HepG2 (cell line): ENCODE results near the gene SIVA1. TPM values are rescaled to one million over a fixed set of nuclear protein-coding genes. Genes with fewer than 3 reads are reported as not detected.

Experiments
- ATAC-seq: fragments of 200-7000 bp; cut with Tn5 transposase; 3 replicates; pipeline ENCODE4 v1.9.1; 2020; ENCODE audit warnings: mild to moderate bottlenecking, moderate library complexity
- BruUV-seq: library from RNA; stranded (reverse); fragments of 400-500 nt; replicated peaks from 2 replicates; lab custom pipeline; 2021; lab: Mats Ljungman, UMichigan
- CTCF ChIA-PET: fragments of 300-600 bp; formaldehyde crosslinking; extraction: SDS; loops from one replicate; lab custom pipeline; 2021; ENCODE audit warnings: low total read pairs, inconsistent platforms, low intra/inter-chr PET ratio; lab: Yijun Ruan, JAX
- POLR2A ChIA-PET: fragments of 350-600 bp; sonication (Branson Sonifier 250); formaldehyde crosslinking; loops from one replicate; lab custom pipeline; 2020; ENCODE audit warnings: antibody characterized with exemption, inconsistent platforms; lab: Yijun Ruan, JAX
- DNase-seq: peaks from one replicate; pipeline ENCODE4 v3.0.0-alpha.2; 2015; ENCODE audit warnings: low spot score
- FAIRE-seq: peaks from 3 replicates; lab custom pipeline; 2011; peaks lifted over from hg19 to GRCh38; lab: Jason Lieb, UNC
- H2AFZ ChIP-seq: one replicate; pipeline ENCODE4 v1.6.1; 2011; ENCODE audit warnings: low read length, inconsistent platforms
- H3K27ac ChIP-seq: fragments of 300-600 bp; 3 replicates; pipeline ENCODE4 v1.8.0; 2011; ENCODE audit warnings: mixed run types, mild to moderate bottlenecking, mixed read lengths, low read length, inconsistent platforms; ENCODE audit not compliant: insufficient read depth; ENCODE audit errors: extremely low read length
- H3K27me3 ChIP-seq, 2 experiments: fragments of 200-600 bp in 1 of 2; 2 replicates in 1 of 2; 3 replicates in 1 of 2; pipeline versions ENCODE4 v1.6.0 to v1.8.0; 2011; ENCODE audit warnings: low read length in 2 of 2, mild to moderate bottlenecking in 2 of 2, moderate library complexity in 2 of 2, inconsistent platforms in 1 of 2; ENCODE audit not compliant: insufficient read depth in 2 of 2, control insufficient read depth in 1 of 2
- H3K36me3 ChIP-seq, 2 experiments: fragments of 200-600 bp in 1 of 2; replicated peaks in 1 of 2; 2 replicates in 1 of 2; 3 replicates in 1 of 2; pipeline versions ENCODE4 v1.5.1 to v1.8.0; 2011; ENCODE audit warnings: low read length in 2 of 2, inconsistent platforms in 1 of 2; ENCODE audit not compliant: insufficient read depth in 2 of 2, control insufficient read depth in 1 of 2
- H3K4me1 ChIP-seq: 2 replicates; pipeline ENCODE4 v1.5.1; 2012; ENCODE audit warnings: low read length, inconsistent platforms; ENCODE audit not compliant: insufficient read depth
- H3K4me2 ChIP-seq: 2 replicates; pipeline ENCODE4 v1.6.0; 2011; ENCODE audit warnings: low read depth, low read length, inconsistent platforms
- H3K4me3 ChIP-seq, 3 experiments: fragments of 200-600 bp in 1 of 3; sonication (generic), shearing (Covaris generic) in 1 of 3; replicated peaks in 1 of 3; 2 replicates each; pipeline ENCODE4 v1.5.1; 2011 to 2016; ENCODE audit warnings: low read length in 3 of 3, inconsistent platforms in 2 of 3, low read depth in 2 of 3, mild to moderate bottlenecking in 2 of 3, control low read depth in 1 of 3, mixed read lengths in 1 of 3; ENCODE audit not compliant: insufficient read depth in 1 of 3
- H3K79me2 ChIP-seq: one replicate; pipeline ENCODE4 v1.6.1; 2011; ENCODE audit warnings: low read length, inconsistent platforms; ENCODE audit not compliant: insufficient read depth
- H3K9ac ChIP-seq: 2 replicates; pipeline ENCODE4 v1.6.0; 2011; ENCODE audit warnings: mild to moderate bottlenecking, low read depth, low read length, inconsistent platforms; ENCODE audit not compliant: insufficient read depth
- H3K9me3 ChIP-seq: 2 replicates; pipeline ENCODE4 v1.5.1; 2012; ENCODE audit warnings: mild to moderate bottlenecking, low read length
- H4K20me1 ChIP-seq: 2 replicates; pipeline ENCODE4 v1.6.0; 2011; ENCODE audit warnings: inconsistent platforms, mild to moderate bottlenecking, low read length, moderate library complexity; ENCODE audit not compliant: insufficient read depth
- HES4 ChIP-seq: sonication (generic); formaldehyde crosslinking; IDR thresholded peaks from 2 replicates; pipeline ENCODE4 v1.9.0; 2021; ENCODE audit warnings: mild to moderate bottlenecking, missing genetic modification reagents, borderline replicate concordance
- HNRNPL ChIP-seq: fragments of 200-400 bp; formaldehyde crosslinking; IDR thresholded peaks from 2 replicates; pipeline ENCODE4 v1.6.1; 2017; ENCODE audit warnings: mild to moderate bottlenecking, low read depth, low read length
- NR2F6 ChIP-seq, 2 experiments: IDR thresholded peaks; 2 replicates each; pipeline ENCODE4 v1.6.1; 2016; ENCODE audit warnings: antibody characterized with exemption in 1 of 2, mild to moderate bottlenecking in 1 of 2
- PHF8 ChIP-seq: sonication (generic); formaldehyde crosslinking; IDR thresholded peaks from 2 replicates; pipeline ENCODE4 v1.5.0; 2020; ENCODE audit warnings: missing genetic modification reagents
- PITX1 ChIP-seq: sonication (generic); formaldehyde crosslinking; IDR thresholded peaks from 2 replicates; pipeline ENCODE4 v1.5.1; 2020; ENCODE audit warnings: mild to moderate bottlenecking, missing genetic modification reagents
- TOE1 ChIP-seq: sonication (generic); formaldehyde crosslinking; IDR thresholded peaks from 2 replicates; pipeline ENCODE4 v1.4.0; 2020; ENCODE audit warnings: mild to moderate bottlenecking, missing genetic modification reagents
- ZNF639 ChIP-seq: conservative IDR thresholded peaks from 2 replicates; pipeline ENCODE4 v1.6.1; 2018; ENCODE audit warnings: missing genetic modification reagents
- ZNF687 ChIP-seq: sonication (generic); formaldehyde crosslinking; IDR thresholded peaks from 2 replicates; pipeline ENCODE4 v1.5.1; 2020; ENCODE audit warnings: mild to moderate bottlenecking, missing genetic modification reagents, moderate library complexity
- WGBS: methylation state at CpG from one replicate; pipeline ENCODE4 v1.1.6; 2017; ENCODE audit warnings: low lambda C conversion rate; 5-methylcytosine and 5-hydroxymethylcytosine counted together
- in situ Hi-C: cut with HindIII; loops from 2 replicates; pipeline ENCODE4 v1.10.0; 2017; ENCODE audit warnings: low pct_unique_long_range_greater_than_20kb; ENCODE audit not compliant: extremely low pct_ligation_motif_present
- intact Hi-C: fragments of 100-400 bp; cut with micrococcal nuclease; formaldehyde crosslinking; loops from one replicate; pipeline ENCODE4 v1.10.0; 2022; ENCODE audit not compliant: unreplicated experiment
- polyA plus RNA-seq, 8 experiments: library from polyadenylated mRNA; depleted of rRNA in 3 of 8; stranded (reverse) in 7 of 8; unstranded in 1 of 8; fragments of >200 nt; fragmentation: Illumina TruSeq in 4 of 8; extraction: Trizol in 4 of 8; gene quantifications; 2 replicates each; pipeline versions ENCODE4 v1.2.1 to v1.2.3, GENCODE V29; 2011 to 2016; ENCODE audit warnings: low read depth in 4 of 8, missing spikeins in 1 of 8, mixed read lengths in 1 of 8; ENCODE audit not compliant: insufficient read depth in 1 of 8
- total RNA-seq, 5 experiments: library from RNA; depleted of rRNA; stranded (reverse); fragments of >200 nt; fragmentation: Illumina TruSeq; extraction: Trizol; gene quantifications; 2 replicates each; pipeline ENCODE4 v1.2.3, GENCODE V29; 2016; ENCODE audit warnings: low read depth in 1 of 5

Gene SIVA1
- total and polyA plus RNA-seq, 2 of the 13 experiments (the other 11 are each of a cell fraction or from before 2014, with no cell fraction given) = 123 to 186 TPM

DNA sequence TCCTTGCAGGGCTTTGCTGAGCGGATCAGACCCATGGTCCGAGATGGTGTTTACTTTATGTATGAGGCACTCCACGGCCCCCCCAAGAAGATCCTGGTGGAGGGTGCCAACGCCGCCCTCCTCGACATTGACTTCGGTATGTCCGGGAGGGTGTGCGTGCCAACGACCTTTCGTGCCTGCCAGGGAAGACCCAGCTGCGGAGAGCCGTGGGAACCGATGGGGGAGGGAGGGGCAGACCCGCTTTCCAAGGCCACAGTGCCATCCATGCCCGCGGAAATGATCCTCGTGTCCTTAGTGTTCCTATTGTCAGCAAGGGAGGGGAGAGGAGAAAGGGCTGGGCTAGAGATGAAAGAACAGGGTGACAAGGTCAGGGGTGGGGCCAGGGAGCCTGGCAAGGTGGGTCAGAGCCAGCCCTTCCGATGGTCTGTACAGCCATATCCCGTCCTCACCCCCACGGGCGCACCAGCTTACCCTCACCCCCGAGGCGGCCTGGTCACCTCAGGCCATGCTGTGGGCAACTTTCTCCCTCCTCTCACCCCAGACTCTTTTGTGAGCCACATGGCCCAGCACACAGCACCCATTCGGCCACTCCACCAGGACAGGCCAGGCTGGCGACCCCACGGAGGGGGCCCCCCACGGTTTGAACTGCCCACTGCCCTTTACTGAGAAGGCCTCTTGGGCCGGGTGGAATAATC lies 11.7 kb upstream of the SIVA1 start:
- H3K4me2 ChIP-seq = no peak overlapping the region
- no peaks in the 10 kb centered on the region for H3K9me3 ChIP-seq
- no peaks in the 10 kb centered on the region for H3K79me2 ChIP-seq
- peaks cover 39% of the 10 kb centered on the region for H3K4me1 ChIP-seq
- ATAC-seq = no peak
- DNase-seq = no peak
- no peak overlapping the region for H3K4me3 ChIP-seq
- no peak overlapping the region for H3K27ac ChIP-seq
- TF ChIP-seq HNRNPL (0 out of 2 replicates have a peak, but pooled peaks have one; percentile 30), ZNF639 (no peak), ZNF687 (CRISPR knock-in tag) (0 out of 2 replicates have a peak, but pooled peaks have one; percentile 27), PITX1 (CRISPR knock-in tag) (no peak), HES4 (no peak), TOE1 (no peak), PHF8 (CRISPR knock-in tag) (no peak), NR2F6 (IDR thresholded peaks at IDR 0.05) (no peak), NR2F6 (CRISPR knock-in tag; IDR thresholded peaks at IDR 0.05) (no peak)
- POLR2A ChIA-PET = no interaction called here
- H3K27me3 ChIP-seq = no peaks in the 10 kb centered on the region
- in situ Hi-C loops (no loop called here), intact Hi-C loops (no loop called here)
- CTCF ChIA-PET = no interaction called here
- no TSS peak for BruUV-seq
- H3K9ac ChIP-seq = no peak overlapping the region
- no peaks in the 10 kb centered on the region for H4K20me1 ChIP-seq
- WGBS = 84% methylated on average over 22 of the region's 29 CpGs
- FAIRE-seq = no peak
- H3K36me3 ChIP-seq = no peaks in the 10 kb centered on the region; a peak in 2 of 5 replicates
- no peak overlapping the region for H2AFZ ChIP-seq
